SK-N-SH (cell line): ENCODE results near the gene SST. TPM values are rescaled to one million over a fixed set of nuclear protein-coding genes. Genes with fewer than 3 reads are reported as not detected.
"Not testable (repeated sequence)": the region's sequence is repeated elsewhere in the genome, so short reads cannot be mapped to it uniquely, and the experiment has no call there.

Source experiments
- CTCF ChIA-PET: fragments of 300-600, 350-600 bp; formaldehyde crosslinking; extraction: SDS; loops from one replicate; lab custom pipeline; 2021; lab: Yijun Ruan, JAX
- POLR2A ChIA-PET: fragments of 350-600 bp; sonication (Branson Sonifier 250); formaldehyde crosslinking; extraction: SDS; loops from one replicate; lab custom pipeline; 2020; ENCODE audit warnings: antibody characterized with exemption, inconsistent platforms; lab: Yijun Ruan, JAX
- DNase-seq: peaks from one replicate; pipeline ENCODE4 v3.0.0; 2012
- H2AFZ ChIP-seq: fragments of 200-600 bp; sonication (generic); 2 replicates; pipeline ENCODE4 v1.8.1; 2016; ENCODE audit warnings: antibody characterized with exemption, mild to moderate bottlenecking, low read depth
- H3F3A ChIP-seq: fragments of 200-600 bp; sonication (generic); replicated peaks from 2 replicates; pipeline ENCODE3; 2016; ENCODE audit warnings: antibody characterized with exemption, mild to moderate bottlenecking; ENCODE audit not compliant: insufficient read depth
- H3K27ac ChIP-seq, 2 experiments: fragments of 200-500 bp in 1 of 2; fragments of 200-600 bp in 1 of 2; sonication (Bioruptor generic) in 1 of 2; sonication (generic), shearing (Covaris generic) in 1 of 2; 2 replicates each; pipeline versions ENCODE4 v1.5.1 to v1.6.1; 2014 to 2016; ENCODE audit warnings: low read depth in 2 of 2, inconsistent platforms in 1 of 2, low read length in 1 of 2, mild to moderate bottlenecking in 1 of 2, mixed read lengths in 1 of 2
- H3K27me3 ChIP-seq: fragments of 200-600 bp; sonication (generic), shearing (Covaris generic); 2 replicates; pipeline ENCODE4 v1.6.1; 2016; ENCODE audit warnings: mixed run types; ENCODE audit not compliant: insufficient read depth
- H3K36me3 ChIP-seq, 2 experiments: fragments of 200-500 bp in 1 of 2; fragments of 200-600 bp in 1 of 2; sonication (Bioruptor generic) in 1 of 2; sonication (generic) in 1 of 2; replicated peaks in 1 of 2; 2 replicates each; pipeline versions ENCODE3 to v1.5.1; 2014 to 2016; ENCODE audit warnings: low read length in 1 of 2, mild to moderate bottlenecking in 1 of 2; ENCODE audit not compliant: insufficient read depth in 2 of 2, control insufficient read depth in 1 of 2
- H3K4me1 ChIP-seq, 2 experiments: fragments of 200-500 bp in 1 of 2; fragments of 200-600 bp in 1 of 2; sonication (Bioruptor generic) in 1 of 2; sonication (generic), shearing (Covaris generic) in 1 of 2; 2 replicates each; pipeline versions ENCODE4 v1.5.1 to v1.6.1; 2014 to 2016; ENCODE audit warnings: low read depth in 1 of 2, low read length in 1 of 2, mixed run types in 1 of 2; ENCODE audit not compliant: insufficient read depth in 2 of 2, control insufficient read depth in 1 of 2
- H3K4me2 ChIP-seq: fragments of 200-600 bp; sonication (generic), shearing (Covaris generic); 2 replicates; pipeline ENCODE4 v1.6.1; 2017; ENCODE audit warnings: mixed run types
- H3K4me3 ChIP-seq, 2 experiments: fragments of 200-500 bp in 1 of 2; fragments of 200-600 bp in 1 of 2; sonication (Bioruptor generic) in 1 of 2; sonication (generic), shearing (Covaris generic) in 1 of 2; 2 replicates each; pipeline versions ENCODE4 v1.5.1 to v1.8.1; 2014 to 2016; ENCODE audit warnings: low read depth in 2 of 2, inconsistent platforms in 1 of 2, low read length in 1 of 2, mild to moderate bottlenecking in 1 of 2, mixed read lengths in 1 of 2, moderate library complexity in 1 of 2
- H3K79me2 ChIP-seq: fragments of 200-600 bp; sonication (generic); 2 replicates; pipeline ENCODE4 v1.8.1; 2017; ENCODE audit warnings: mild to moderate bottlenecking; ENCODE audit not compliant: insufficient read depth
- H3K9ac ChIP-seq: fragments of 200-600 bp; sonication (generic); 2 replicates; pipeline ENCODE4 v1.6.1; 2017; ENCODE audit warnings: mixed run types
- H3K9me2 ChIP-seq: fragments of 200-600 bp; sonication (generic); 2 replicates; pipeline ENCODE4 v1.6.1; 2017; ENCODE audit warnings: mixed run types
- H3K9me3 ChIP-seq: fragments of 200-600 bp; sonication (generic); 2 replicates; pipeline ENCODE4 v1.6.1; 2017; ENCODE audit warnings: mixed run types, mild to moderate bottlenecking, moderate library complexity
- H4K20me1 ChIP-seq: fragments of 200-600 bp; sonication (generic); 2 replicates; pipeline ENCODE4 v1.6.1; 2017; ENCODE audit warnings: mild to moderate bottlenecking, mixed run types; ENCODE audit not compliant: insufficient read depth
- CHD2 ChIP-seq: fragments of 150-350 bp; IDR thresholded peaks from 2 replicates; pipeline ENCODE4 v1.6.1; 2018; ENCODE audit warnings: low read length; ENCODE audit not compliant: partially characterized antibody
- FOSL2 ChIP-seq: IDR thresholded peaks from 2 replicates; pipeline ENCODE4 v1.4.0; 2012; ENCODE audit warnings: low read depth, mild to moderate bottlenecking, moderate library complexity, borderline replicate concordance
- NFIC ChIP-seq: IDR thresholded peaks from 2 replicates; pipeline ENCODE4 v1.4.0; 2012; ENCODE audit warnings: borderline replicate concordance
- NRF1 ChIP-seq: IDR thresholded peaks from 2 replicates; pipeline ENCODE4 v1.6.1; 2012; ENCODE audit warnings: low read depth, mild to moderate bottlenecking, low read length
- RAD21 ChIP-seq: IDR thresholded peaks from 2 replicates; pipeline ENCODE4 v1.6.1; 2012; ENCODE audit warnings: mild to moderate bottlenecking, low read length
- REST ChIP-seq: IDR thresholded peaks from 2 replicates; pipeline ENCODE4 v1.6.1; 2012; ENCODE audit warnings: mild to moderate bottlenecking, low read depth, low read length, moderate library complexity
- RFX5 ChIP-seq: IDR thresholded peaks from 2 replicates; pipeline ENCODE4 v1.6.1; 2012; ENCODE audit warnings: mild to moderate bottlenecking, improper control_type of control experiment, low read length
- SMC3 ChIP-seq: IDR thresholded peaks from 2 replicates; pipeline ENCODE4 v1.6.1; 2012; ENCODE audit warnings: low read depth, low read length, improper control_type of control experiment
- TCF12 ChIP-seq: IDR thresholded peaks from 2 replicates; pipeline ENCODE4 v1.4.0; 2012
- TEAD4 ChIP-seq: IDR thresholded peaks from 2 replicates; pipeline ENCODE4 v1.4.0; 2012; ENCODE audit warnings: mild to moderate bottlenecking, borderline replicate concordance; ENCODE audit not compliant: insufficient read depth
- USF1 ChIP-seq: IDR thresholded peaks from 2 replicates; pipeline ENCODE4 v1.4.0; 2012; ENCODE audit warnings: low read depth, borderline replicate concordance
- WGBS: methylation state at CpG from one replicate; pipeline ENCODE4 v1.1.6; 2017; ENCODE audit warnings: low lambda C conversion rate; 5-methylcytosine and 5-hydroxymethylcytosine counted together
- polyA plus RNA-seq, 3 experiments: library from polyadenylated mRNA; depleted of rRNA; stranded (reverse); fragments of >200 nt; gene quantifications; 2 replicates each; pipeline ENCODE4 v1.2.3, GENCODE V29; 2012
- TF ChIP-seq, protein P1 (sequence below): IDR thresholded peaks from 2 replicates; pipeline ENCODE4 v1.4.0; 2012; ENCODE audit warnings: low read depth
- TF ChIP-seq, protein P2 (sequence below): fragments of 200-600 bp; sonication (generic); IDR thresholded peaks from 2 replicates; pipeline ENCODE4 v1.6.1; 2017; ENCODE audit warnings: antibody characterized with exemption, mild to moderate bottlenecking, moderate library complexity

SST gene
- polyA plus RNA-seq, 1 of the 3 experiments (the other 2 are of a cell fraction) = not detected

GRCh38 chr3:187684444-187684843, 14.2 kb upstream of the SST start:
- CTCF ChIA-PET = interaction anchor here (0.7 to 2.1 kb wide), 2 partner anchors 365 to 464 kb away, joined by 3 to 14 read pairs; no protein-coding TSS in a partner anchor

GRCh38 chr3:187681756-187682155, 11.6 kb upstream of the SST start:
- H3K9ac ChIP-seq, H3K9me2 ChIP-seq, H3K79me2 ChIP-seq, POLR2A ChIA-PET, H3K4me1 ChIP-seq, H3K36me3 ChIP-seq, H3K4me2 ChIP-seq, DNase-seq, H3K9me3 ChIP-seq, H2AFZ ChIP-seq, H3K27ac ChIP-seq, H3F3A ChIP-seq, H4K20me1 ChIP-seq, H3K4me3 ChIP-seq: not testable (repeated sequence)
- CTCF ChIA-PET = interaction anchor here (0.8 to 5.1 kb wide), 6 partner anchors 12 to 1528 kb away, joined by 3 to 192 read pairs (median 26); partner anchors contain the start of gene SST
- H3K27me3 ChIP-seq = peaks cover 13% of the 10 kb centered on the region; the same call in 1 of the 2 replicates
- 5% methylated on average over 10 of the region's 11 CpGs for WGBS

More at GRCh38 chr3:187684444-187684843, 14.2 kb upstream of the SST start:
- POLR2A ChIA-PET = no interaction called here
- Histone ChIP-seq H3K27me3 (peaks cover 25% of the 10 kb centered on the region; the same call in 1 of the 2 replicates), H2AFZ (no peak overlapping the region), H3K27ac (no peak overlapping the region), H3K4me3 (no peak overlapping the region), H4K20me1 (no peaks in the 10 kb centered on the region), H3K9me3 (peaks cover 7% of the 10 kb centered on the region; the same call in 1 of the 2 replicates), H3K79me2 (no peaks in the 10 kb centered on the region), H3K36me3 (no peaks in the 10 kb centered on the region), H3K9ac (no peak overlapping the region), H3K4me1 (no peaks in the 10 kb centered on the region), H3F3A (peaks cover 4% of the 10 kb centered on the region), H3K4me2 (no peak overlapping the region), H3K9me2 (no peaks in the 10 kb centered on the region)
- WGBS = 9% methylated on average over 1 of the region's 1 CpG
- DNase-seq = no peak
- TF ChIP-seq TEAD4 = no peak
- no peak for TF ChIP-seq NRF1
- no peak for TF ChIP-seq USF1
- no peak for TF ChIP-seq REST
- no peak for TF ChIP-seq RAD21
- TF ChIP-seq NFIC = no peak
- TF ChIP-seq, protein P1, sequence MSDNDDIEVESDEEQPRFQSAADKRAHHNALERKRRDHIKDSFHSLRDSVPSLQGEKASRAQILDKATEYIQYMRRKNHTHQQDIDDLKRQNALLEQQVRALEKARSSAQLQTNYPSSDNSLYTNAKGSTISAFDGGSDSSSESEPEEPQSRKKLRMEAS = no peak
- no peak for TF ChIP-seq TCF12
- TF ChIP-seq, protein P2, sequence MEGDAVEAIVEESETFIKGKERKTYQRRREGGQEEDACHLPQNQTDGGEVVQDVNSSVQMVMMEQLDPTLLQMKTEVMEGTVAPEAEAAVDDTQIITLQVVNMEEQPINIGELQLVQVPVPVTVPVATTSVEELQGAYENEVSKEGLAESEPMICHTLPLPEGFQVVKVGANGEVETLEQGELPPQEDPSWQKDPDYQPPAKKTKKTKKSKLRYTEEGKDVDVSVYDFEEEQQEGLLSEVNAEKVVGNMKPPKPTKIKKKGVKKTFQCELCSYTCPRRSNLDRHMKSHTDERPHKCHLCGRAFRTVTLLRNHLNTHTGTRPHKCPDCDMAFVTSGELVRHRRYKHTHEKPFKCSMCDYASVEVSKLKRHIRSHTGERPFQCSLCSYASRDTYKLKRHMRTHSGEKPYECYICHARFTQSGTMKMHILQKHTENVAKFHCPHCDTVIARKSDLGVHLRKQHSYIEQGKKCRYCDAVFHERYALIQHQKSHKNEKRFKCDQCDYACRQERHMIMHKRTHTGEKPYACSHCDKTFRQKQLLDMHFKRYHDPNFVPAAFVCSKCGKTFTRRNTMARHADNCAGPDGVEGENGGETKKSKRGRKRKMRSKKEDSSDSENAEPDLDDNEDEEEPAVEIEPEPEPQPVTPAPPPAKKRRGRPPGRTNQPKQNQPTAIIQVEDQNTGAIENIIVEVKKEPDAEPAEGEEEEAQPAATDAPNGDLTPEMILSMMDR = no peak
- TF ChIP-seq FOSL2 = no peak
- no peak for TF ChIP-seq RFX5
- no peak for TF ChIP-seq CHD2
- TF ChIP-seq SMC3 = no peak
